ENCODE data around the gene NPR3. TPM values are rescaled to one million over a fixed set of nuclear protein-coding genes. Genes with fewer than 3 reads are reported as not detected.

Gene NPR3
- total RNA-seq, 2 donors from 2014 or later, result 0.20 to 0.82 TPM

GRCh38 chr5:32679218-32679617 is 31.9 kb upstream of the NPR3 start:
- TF ChIP-seq CTCF (conservative IDR thresholded peaks at IDR 0.05), result no peak
- no peaks in the 10 kb centered on the region for H3K27me3 Mint-ChIP-seq (ENCODE audit: insufficient read depth)
- Histone ChIP-seq H3K27me3 (ENCODE audit: control insufficient read depth, insufficient read depth, low read length, poor library complexity, severe bottlenecking) (no peaks in the 10 kb centered on the region), H3K36me3 (ENCODE audit: control insufficient read depth, insufficient read depth, low read length) (no peaks in the 10 kb centered on the region), H3K9me3 (ENCODE audit: control insufficient read depth, low read length) (peaks cover 5% of the 10 kb centered on the region), H3K4me3 (ENCODE audit: low read length) (no peak overlapping the region), H3K27ac (ENCODE audit: low read depth, low read length) (no peak overlapping the region), H3K9ac (ENCODE audit: extremely low read depth, low read length, poor library complexity, severe bottlenecking) (no peak overlapping the region), H3K4me1 (ENCODE audit: control insufficient read depth, insufficient read depth, low read length) (no peaks in the 10 kb centered on the region)
- H3K9me3 Mint-ChIP-seq, result peaks cover 24% of the 10 kb centered on the region
- no peaks in the 10 kb centered on the region for H3K36me3 Mint-ChIP-seq (ENCODE audit: low read depth)
- H3K27ac Mint-ChIP-seq, result no peak overlapping the region
- 90 to 100% methylated on average over 1 of the region's 1 CpG for WGBS, 2 experiments (ENCODE audit: insufficient coverage in 1 of 2, insufficient read length in 1 of 2)
- DNase-seq, result no peak
- no peak overlapping the region for H3K4me3 Mint-ChIP-seq
- no peaks in the 10 kb centered on the region for H3K4me1 Mint-ChIP-seq

- no peak for DNase-seq
- no peaks in the 10 kb centered on the region for H3K4me1 Mint-ChIP-seq
- Histone ChIP-seq H3K9me3 (ENCODE audit: control insufficient read depth, low read length) (peaks cover 14% of the 10 kb centered on the region), H3K4me3 (ENCODE audit: low read length) (no peak overlapping the region), H3K36me3 (ENCODE audit: control insufficient read depth, insufficient read depth, low read length) (no peaks in the 10 kb centered on the region), H3K27me3 (ENCODE audit: control insufficient read depth, insufficient read depth, low read length, poor library complexity, severe bottlenecking) (no peaks in the 10 kb centered on the region), H3K4me1 (ENCODE audit: control insufficient read depth, insufficient read depth, low read length) (no peaks in the 10 kb centered on the region), H3K27ac (ENCODE audit: low read depth, low read length) (no peak overlapping the region), H3K9ac (ENCODE audit: extremely low read depth, low read length, poor library complexity, severe bottlenecking) (no peak overlapping the region)
- TF ChIP-seq CTCF (conservative IDR thresholded peaks at IDR 0.05), result no peak
- no peak overlapping the region for H3K4me3 Mint-ChIP-seq
- peaks cover 32% of the 10 kb centered on the region for H3K9me3 Mint-ChIP-seq
- H3K36me3 Mint-ChIP-seq (ENCODE audit: low read depth), result no peaks in the 10 kb centered on the region
- no peaks in the 10 kb centered on the region for H3K27me3 Mint-ChIP-seq (ENCODE audit: insufficient read depth)
- H3K27ac Mint-ChIP-seq, result no peak overlapping the region
- 36 to 75% methylated on average over 2 of the region's 2 CpGs for WGBS, 2 experiments (ENCODE audit: insufficient coverage in 1 of 2, insufficient read length in 1 of 2)
Observed at GRCh38 chr5:32680183-32680582, 30.9 kb upstream of the NPR3 start.

GRCh38 chr5:32683125-32683524 is 28.0 kb upstream of the NPR3 start:
- Histone ChIP-seq H3K27ac (ENCODE audit: low read depth, low read length) (no peak overlapping the region), H3K36me3 (ENCODE audit: control insufficient read depth, insufficient read depth, low read length) (no peaks in the 10 kb centered on the region), H3K9ac (ENCODE audit: extremely low read depth, low read length, poor library complexity, severe bottlenecking) (no peak overlapping the region), H3K9me3 (ENCODE audit: control insufficient read depth, low read length) (peaks cover 14% of the 10 kb centered on the region), H3K4me1 (ENCODE audit: control insufficient read depth, insufficient read depth, low read length) (no peaks in the 10 kb centered on the region), H3K27me3 (ENCODE audit: control insufficient read depth, insufficient read depth, low read length, poor library complexity, severe bottlenecking) (no peaks in the 10 kb centered on the region), H3K4me3 (ENCODE audit: low read length) (no peak overlapping the region)
- DNase-seq, result no peak
- no peaks in the 10 kb centered on the region for H3K4me1 Mint-ChIP-seq
- WGBS, 2 experiments (ENCODE audit: insufficient coverage in 1 of 2, insufficient read length in 1 of 2), result 58 to 73% methylated on average over 2 of the region's 2 CpGs
- no peaks in the 10 kb centered on the region for H3K36me3 Mint-ChIP-seq (ENCODE audit: low read depth)
- TF ChIP-seq CTCF (conservative IDR thresholded peaks at IDR 0.05), result no peak
- peaks cover 3% of the 10 kb centered on the region for H3K27me3 Mint-ChIP-seq (ENCODE audit: insufficient read depth)
- H3K4me3 Mint-ChIP-seq, result no peak overlapping the region
- no peak overlapping the region for H3K27ac Mint-ChIP-seq
- peaks cover 38% of the 10 kb centered on the region for H3K9me3 Mint-ChIP-seq

All from endodermal cell (in vitro differentiated cells).